Right hindlimb (tissue), 1 donor: ENCODE results near the gene MACROD1.
"Not testable (repeated sequence)": the region's sequence is repeated elsewhere in the genome, so short reads cannot be mapped to it uniquely, and the experiment has no call there.

ENCODE experiments used
- DNase-seq: peaks from one replicate; pipeline ENCODE4 v3.0.0-alpha.2; 2018

Gene MACROD1

DNA sequence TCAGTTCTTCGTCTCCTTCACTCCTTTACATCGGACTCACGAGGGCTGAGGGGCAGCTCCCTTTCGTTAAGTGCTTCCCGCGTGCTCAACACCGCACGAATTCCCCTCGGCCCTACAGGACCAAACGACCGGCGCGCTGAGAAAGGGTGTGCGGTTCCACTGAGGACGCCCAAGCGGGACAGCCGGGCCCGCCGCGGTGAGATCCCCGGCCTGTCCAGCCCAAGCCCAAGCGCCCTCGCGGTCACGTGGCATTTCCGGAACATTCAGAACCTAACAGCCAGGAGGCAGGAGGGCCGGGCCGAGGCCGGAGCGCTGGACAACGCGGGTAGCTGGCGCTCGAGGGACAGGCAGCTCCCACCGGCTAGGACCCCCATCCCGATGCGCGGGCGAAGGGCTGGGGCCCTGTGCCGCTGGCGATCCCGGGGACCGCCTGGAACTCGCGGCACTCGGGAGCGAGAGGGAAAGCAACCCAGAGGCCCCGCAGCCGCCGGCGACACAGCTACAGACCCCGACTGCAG, 19.3 kb upstream of the MACROD1 start:
- no peak for DNase-seq

- no peak for DNase-seq
Measured at GRCh38 chr11:64183890-64184289, 18.0 kb upstream of the MACROD1 start.

DNA sequence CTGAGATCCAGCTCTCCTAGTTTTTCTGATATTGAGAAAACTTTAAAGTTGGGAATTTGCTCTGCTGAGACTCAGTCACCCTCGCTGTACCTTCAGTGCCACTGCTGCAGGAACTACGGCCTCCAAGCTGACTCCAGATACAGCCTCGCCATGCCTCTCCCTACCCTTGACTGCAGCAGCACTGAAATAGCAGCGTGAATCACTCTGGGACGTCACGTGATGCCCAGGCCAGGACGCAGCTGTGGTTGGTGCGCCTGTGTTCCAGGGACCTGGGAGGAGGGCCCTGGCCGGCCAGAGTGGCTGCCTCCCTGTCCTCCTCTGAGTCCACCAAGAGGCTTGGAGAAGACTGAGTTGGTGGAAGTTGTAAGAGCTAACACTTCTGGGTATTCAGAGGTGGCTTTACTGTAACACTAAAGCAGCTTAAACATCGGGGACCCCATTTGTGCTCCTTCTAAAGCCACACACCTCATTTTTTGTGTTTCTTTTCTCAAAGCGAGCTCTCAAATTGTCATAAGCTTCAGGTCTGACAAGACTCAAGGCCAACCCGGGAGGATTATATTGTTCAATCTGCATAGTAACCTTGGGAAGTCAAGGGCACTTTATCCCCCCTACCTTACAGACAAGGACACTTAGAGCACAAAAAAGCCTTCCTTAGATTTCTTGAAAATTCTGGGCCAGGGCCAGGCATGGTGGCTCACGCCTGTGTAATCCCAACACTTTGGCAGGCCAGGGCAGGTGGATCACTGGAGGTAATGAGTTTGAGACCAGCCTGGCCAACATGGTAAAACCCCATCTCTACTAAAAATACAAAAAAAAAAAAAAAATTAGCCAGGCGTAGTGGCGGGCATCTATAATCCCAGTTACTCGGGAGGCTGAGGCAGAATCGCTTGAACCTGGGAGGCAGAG, 15.8 kb upstream of the MACROD1 start:
- DNase-seq: peak; percentile 93

GRCh38 chr11:64180891-64181290, 15.0 kb upstream of the MACROD1 start:
- DNase-seq: peak; percentile 24

GRCh38 chr11:64178951-64179639, 13.2 kb upstream of the MACROD1 start:
- no peak for DNase-seq

- DNase-seq: no peak
Measured at GRCh38 chr11:64178203-64178602, 12.3 kb upstream of the MACROD1 start.

- DNase-seq: no peak
Measured at GRCh38 chr11:64176751-64177150, 10.8 kb upstream of the MACROD1 start.

- DNase-seq: no peak
Measured at GRCh38 chr11:64173616-64174355, 7.9 kb upstream of the MACROD1 start.

DNA sequence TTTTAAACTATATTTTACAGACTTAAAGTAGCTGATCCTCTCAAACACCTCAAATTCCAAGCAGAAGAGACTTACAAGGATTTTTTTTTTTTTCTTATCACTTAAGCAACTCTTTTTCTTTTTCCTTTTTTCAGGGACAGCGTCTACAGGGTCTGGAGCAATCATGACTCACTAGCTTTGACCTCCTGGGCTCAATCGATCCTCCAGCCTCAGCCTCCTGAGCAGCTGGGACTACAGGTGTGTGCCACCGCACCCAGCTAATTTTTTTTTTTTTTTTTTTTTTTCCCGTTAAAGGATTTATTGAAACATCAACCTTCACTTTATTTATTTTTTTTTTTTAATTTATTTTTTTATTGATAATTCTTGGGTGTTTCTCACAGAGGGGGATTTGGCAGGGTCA, 4.5 kb upstream of the MACROD1 start:
- no peak for DNase-seq

GRCh38 chr11:64165481-64165841, 452 bp downstream of the MACROD1 start:
- DNase-seq: peak; percentile 55

- peak; percentile 77 for DNase-seq
Measured at GRCh38 chr11:64164392-64165312, 1.3 kb downstream of the MACROD1 start.

DNA sequence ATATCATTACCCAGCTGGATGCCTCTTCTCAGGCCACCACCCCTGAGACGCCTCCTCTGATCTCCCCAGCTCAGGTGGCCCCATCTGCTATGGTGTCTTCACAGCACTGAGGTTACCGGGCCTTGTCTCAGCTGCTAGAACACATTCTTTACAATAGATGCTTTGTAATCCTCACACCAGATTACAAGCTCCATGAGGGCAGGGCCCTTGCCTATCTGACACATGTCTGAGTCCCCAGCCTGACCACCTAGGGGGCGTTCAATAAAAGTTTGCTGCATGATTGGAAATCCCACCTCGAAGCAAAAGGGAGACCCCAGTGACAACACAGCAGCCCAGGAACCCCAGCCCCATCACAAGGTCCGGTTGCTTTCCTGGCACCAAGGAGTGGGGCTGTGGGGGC, 2.0 kb downstream of the MACROD1 start:
- no peak for DNase-seq

- DNase-seq: not testable (repeated sequence)
Measured at GRCh38 chr11:64162769-64163168, 3.1 kb downstream of the MACROD1 start.

GRCh38 chr11:64161037-64161436, 4.9 kb downstream of the MACROD1 start:
- DNase-seq: no peak

GRCh38 chr11:64157631-64158394, 8.1 kb downstream of the MACROD1 start:
- DNase-seq: no peak

- DNase-seq: no peak
Measured at GRCh38 chr11:64156235-64157011, 9.5 kb downstream of the MACROD1 start.

DNA sequence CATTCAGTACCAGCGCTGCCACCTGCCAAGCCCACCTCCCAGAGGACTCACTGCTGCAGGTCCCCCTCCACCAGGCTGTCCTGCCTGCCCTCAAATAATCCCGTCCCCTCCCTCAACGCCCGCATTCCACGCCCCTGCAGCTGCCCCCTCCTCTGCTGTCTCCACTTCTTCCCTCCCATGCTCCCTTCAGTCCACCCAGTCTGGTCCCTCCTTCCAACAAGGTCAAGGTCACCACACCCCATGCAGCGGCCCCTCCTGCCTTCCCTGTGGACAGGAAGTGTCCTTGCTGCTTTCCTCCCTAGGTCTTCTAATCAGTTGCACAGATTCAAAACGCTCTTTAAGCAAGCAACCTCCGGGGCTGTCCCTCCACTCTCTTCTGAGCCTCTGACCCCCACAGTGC, 12.1 kb downstream of the MACROD1 start:
- DNase-seq: no peak

GRCh38 chr11:64152841-64153691, 12.8 kb downstream of the MACROD1 start:
- DNase-seq: peak; percentile 73

DNA sequence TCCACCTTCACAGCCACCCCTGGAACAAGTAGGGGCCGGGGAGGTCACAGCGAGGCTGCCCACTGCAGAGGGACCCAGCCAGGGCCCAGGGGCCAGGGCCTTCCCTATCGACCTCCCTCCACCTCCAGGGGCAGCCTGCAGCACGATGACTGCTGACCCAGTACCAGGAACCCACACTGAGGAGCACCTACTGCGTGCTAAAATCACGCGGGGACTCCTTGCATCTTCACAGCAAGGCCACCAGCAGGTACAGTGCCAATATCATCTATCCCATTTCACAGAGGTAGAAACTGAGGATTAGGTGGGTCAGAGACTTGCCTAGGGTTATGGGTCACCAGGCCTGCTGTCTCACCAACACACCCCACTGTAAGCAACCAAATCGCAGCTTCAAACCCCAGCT, 14.6 kb downstream of the MACROD1 start:
- DNase-seq: no peak
